Measurements from ENCODE around the gene GLTP. TPM values are rescaled to one million over a fixed set of nuclear protein-coding genes. Genes with fewer than 3 reads are reported as not detected.
"Not testable (repeated sequence)": the region's sequence is repeated elsewhere in the genome, so short reads cannot be mapped to it uniquely, and the experiment has no call there.

The GLTP gene
- total RNA-seq, 1 donor from 2014 or later, result 51.0 TPM

DNA sequence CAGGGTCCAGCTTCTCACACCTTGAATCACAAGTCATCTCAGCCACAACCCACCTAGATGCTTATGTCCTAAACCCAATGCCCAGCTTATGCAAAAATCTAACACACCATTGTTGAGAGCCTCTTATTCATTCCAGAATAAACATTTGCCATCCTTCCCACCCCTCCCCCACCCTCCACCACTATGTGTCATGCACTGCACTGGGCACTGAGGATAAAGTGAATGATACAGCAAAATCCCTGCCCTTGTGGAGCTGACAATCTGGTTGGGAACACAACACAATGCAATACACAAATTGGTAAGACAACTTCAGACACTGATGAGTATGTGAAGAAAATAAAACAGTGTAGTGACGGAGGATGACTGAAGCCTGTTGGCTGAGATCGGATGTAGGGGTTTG lies 1.4 kb upstream of the GLTP start:
- no peak for ATAC-seq
- no peak for DNase-seq (ENCODE audit: low spot score)
- intact Hi-C loops (cut with DNase I), result loop anchor here (5.0 kb wide), 1 partner anchor 74 kb away; no protein-coding TSS in a partner anchor

DNA sequence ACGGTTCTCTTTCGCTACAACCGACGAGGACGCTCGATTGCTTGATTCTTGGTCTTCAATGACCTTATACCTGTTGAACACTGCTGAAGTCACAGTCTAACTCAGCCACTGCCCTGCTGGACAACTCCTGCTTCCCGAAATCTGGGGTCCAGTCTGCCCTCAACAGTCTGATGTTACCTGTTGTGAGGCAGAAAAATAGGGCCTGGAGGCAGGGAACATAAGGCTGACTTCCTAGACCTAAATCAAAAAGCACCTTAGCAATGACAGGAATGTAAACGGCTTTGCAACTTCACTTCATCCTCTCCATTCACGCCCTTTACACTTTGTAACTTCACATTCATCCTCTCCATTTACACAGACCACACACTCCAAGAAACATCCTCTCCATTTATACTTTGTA lies 597 bp upstream of the GLTP start:
- intact Hi-C loops (cut with DNase I), result loop anchor here (5.0 kb wide), 1 partner anchor 74 kb away; no protein-coding TSS in a partner anchor
- ATAC-seq, result no peak

DNA sequence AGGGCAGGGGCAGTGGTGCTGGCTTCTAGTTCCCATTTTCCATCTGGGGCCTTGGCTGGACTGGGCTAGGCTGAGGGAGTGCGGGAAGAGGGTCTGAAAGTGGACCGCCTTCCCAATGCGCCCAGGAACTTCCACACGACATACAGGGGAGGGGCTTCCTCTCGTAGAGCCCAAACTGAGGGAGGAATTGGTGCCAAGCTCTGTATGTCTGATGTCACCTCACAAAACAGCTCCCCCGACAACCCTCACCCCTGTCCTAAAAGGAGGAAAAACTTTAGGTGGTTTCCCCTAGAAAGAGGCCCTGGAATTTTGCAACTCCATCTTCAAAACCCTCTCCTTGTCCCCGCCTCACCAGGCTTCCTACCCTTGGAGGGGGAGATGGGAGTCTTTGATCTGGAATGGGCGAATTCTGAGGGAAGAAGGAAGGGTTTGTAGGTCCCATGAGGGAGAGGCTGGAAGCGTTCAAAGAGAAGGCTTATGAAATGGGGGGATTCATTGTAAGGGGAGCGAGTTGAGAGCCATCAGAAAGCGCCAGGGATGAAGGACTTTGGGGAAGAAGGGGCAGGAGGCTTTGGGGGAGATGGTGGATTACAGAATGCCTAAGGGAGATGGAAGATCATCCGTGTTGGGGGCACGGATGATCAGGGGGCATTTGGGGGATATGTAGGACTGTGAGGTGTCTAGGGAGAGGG lies 844 bp downstream of the GLTP start:
- intact Hi-C loops (cut with DNase I), result loop anchor here (5.0 kb wide), 1 partner anchor 72 kb away; no protein-coding TSS in a partner anchor
- no peak for DNase-seq (ENCODE audit: low spot score)
- ATAC-seq, result peak; percentile 36

More for the DNA sequence above, 597 bp upstream of the GLTP start:
- no peak for DNase-seq (ENCODE audit: low spot score)

DNA sequence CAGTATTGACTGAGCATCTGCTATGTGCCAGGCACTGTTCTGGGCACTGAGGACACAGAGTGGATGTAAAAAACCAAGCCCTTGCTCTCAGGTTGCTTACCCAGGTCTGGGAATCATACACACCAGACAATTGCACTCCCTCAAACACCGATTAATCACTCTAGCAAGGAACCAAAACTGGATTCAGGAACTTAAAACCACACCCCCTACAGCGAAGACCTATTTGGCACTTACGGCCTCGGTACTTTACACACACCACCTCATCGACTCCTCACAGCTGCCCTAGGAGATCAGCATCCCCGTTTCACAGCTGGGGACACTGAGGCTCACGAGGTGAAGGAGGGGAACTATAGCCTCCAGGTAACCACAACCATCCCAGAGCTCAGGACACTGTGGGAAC lies 1.6 kb downstream of the GLTP start:
- intact Hi-C loops (cut with DNase I), result no loop called here
- ATAC-seq (no peak), DNase-seq (ENCODE audit: low spot score) (no peak)

DNA sequence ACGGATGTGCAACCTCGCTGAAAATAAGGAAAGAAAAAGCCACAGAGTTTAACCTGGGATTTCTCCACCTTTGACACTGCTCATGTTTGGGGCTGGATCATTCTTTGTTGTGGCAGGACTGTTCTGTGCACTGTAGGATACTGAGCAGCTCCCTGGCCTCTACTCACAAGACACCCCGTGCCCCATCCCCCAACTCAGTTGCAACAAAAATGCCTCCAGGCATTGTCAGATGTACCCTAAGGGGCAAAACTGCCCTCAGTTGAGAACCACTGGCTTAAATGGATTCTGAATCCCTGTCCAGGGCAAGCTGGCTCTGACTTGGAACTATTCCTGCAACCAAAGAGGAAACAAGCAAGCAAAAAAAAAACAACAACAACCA lies 2.1 kb downstream of the GLTP start:
- DNase-seq (ENCODE audit: low spot score) (no peak), ATAC-seq (no peak)
- intact Hi-C loops (cut with DNase I), result no loop called here

DNA sequence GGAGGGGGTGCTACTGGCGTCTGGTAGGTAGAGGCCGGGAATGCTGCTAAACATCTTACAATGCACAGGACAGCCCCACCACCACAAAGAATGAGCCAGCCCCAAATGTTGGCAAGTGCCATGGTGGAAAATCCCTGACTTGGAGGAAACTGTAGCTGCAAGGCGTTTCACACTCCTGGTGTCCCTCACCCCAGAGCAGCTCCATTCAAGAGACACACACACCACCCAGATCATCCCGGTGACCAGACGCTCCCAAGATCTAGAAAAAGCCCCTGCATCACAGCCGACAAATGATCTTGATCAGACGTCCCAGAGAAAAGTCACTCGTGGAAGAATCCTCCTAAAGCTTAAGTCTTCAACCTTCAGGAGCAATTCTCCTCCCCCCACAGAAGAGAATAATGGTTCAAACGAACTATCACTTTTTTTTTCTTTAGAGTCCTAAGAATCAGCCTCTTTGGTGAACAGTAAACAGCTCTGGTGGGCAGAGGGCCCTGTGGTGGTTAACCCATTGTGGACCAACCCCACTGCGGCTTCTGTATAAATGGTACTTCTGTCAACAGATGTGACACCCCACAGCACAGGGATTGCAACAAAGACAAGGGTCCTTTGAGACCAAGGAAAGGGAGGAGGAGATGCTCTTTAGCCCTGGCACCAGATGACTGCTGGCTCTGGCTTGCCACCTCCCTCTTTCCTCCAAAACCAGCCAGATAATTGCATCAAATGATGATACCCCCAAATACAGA lies 2.7 kb downstream of the GLTP start:
- no peak for ATAC-seq
- DNase-seq (ENCODE audit: low spot score), result no peak
- intact Hi-C loops (cut with DNase I), result no loop called here

DNA sequence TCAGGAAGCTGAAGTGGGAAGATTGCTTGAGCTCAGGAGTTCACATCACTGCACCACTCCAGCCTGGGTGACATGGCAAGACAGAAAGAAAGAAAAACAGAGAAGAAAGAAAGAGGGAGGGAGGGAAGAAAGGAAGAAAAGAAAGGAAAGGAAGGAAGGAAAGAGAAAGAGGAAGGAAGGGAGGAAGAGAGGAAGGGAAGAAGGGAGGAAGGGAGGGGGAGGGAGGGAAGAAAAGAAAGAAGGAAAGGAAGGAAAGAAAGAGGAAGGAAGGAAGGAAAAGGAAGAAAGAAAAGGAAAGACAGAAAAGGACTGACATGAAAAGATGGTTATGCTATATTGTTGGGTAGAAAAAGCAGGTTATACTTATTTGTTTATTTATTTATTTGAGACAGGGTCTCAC lies 3.9 kb downstream of the GLTP start:
- ATAC-seq, result no peak
- DNase-seq (ENCODE audit: low spot score), result no peak
- intact Hi-C loops (cut with DNase I), result no loop called here

DNA sequence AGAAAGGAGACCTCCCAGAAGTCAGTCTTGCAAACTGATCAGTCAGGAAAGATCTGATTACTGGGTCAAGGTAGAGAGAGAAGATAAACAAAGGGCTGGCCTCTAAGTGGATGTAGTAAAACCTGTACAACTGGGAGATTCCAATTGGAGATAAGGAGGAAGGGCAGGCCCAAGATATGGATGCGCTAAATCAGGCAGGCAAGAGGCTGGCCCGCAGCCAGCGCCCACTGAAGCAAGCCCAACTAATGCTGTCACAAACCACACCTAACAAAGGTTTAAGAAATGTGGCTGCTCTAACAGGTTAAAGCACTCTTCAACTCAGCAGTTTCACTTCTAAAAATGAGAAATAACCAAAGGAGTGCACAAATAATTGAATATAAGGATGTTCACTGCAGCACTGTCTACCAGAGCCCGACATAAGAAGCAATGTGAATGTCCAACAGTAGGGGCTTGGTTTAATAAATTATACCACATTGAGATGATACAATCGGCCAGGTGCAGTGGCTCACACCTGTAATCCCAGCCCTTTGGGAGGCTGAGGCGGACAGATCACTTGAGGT lies 4.7 kb downstream of the GLTP start:
- intact Hi-C loops (cut with DNase I), result no loop called here

DNA sequence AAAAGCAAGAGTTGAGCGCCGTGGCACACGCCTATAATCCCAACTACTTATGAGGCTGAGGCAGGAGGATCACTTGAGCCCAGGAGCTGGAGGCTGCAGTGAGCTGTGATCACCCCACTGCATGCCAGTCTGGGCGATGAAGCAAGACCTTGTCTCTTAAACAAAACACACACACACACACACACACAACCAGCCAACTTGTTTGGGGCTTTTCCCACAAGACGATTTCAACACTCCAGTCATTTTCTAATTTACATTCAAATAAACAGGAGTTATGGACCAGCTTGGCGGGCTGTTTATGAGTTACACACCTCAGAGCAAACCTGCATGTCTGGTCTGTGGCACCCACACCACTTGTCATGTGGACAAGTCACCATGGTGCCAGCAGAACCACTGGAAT lies 6.7 kb downstream of the GLTP start:
- intact Hi-C loops (cut with DNase I), result no loop called here
- ATAC-seq (no peak), DNase-seq (ENCODE audit: low spot score) (no peak)

More for the DNA sequence above, 4.7 kb downstream of the GLTP start:
- no peak for ATAC-seq
- DNase-seq (ENCODE audit: low spot score), result no peak

DNA sequence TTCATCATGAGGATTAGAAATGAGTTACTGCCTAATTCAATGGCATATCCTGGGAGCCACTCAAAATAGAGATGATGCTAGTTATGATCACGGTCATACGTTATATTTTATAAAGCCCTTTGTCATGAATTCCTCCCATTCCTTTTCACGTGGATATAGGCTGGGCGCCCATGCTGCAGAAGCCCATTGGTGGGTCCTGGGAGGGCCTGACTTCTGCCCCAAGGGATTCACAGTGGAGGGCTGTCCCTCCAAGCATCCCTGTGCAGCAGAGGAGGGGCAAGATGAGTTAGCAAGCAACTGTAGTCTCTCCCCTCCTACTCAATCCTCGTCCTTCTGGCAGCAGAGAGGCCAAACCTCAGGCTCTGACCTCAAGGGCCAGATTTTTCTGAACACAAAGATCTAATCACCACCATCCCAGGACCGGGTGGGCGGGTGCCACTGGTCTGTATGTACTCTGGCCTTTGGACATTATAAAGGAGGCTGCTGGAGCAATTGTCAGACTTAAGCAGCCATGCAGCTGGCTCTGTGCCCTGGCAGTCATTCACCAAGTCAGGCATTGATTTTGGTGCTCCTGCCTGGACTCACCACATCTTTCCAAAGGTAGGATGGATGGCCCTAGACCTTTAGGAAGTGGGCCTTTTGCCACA lies 8.6 kb downstream of the GLTP start:
- peak; percentile 57 for ATAC-seq
- DNase-seq (ENCODE audit: low spot score), result no peak
- intact Hi-C loops (cut with DNase I), result no loop called here

DNA sequence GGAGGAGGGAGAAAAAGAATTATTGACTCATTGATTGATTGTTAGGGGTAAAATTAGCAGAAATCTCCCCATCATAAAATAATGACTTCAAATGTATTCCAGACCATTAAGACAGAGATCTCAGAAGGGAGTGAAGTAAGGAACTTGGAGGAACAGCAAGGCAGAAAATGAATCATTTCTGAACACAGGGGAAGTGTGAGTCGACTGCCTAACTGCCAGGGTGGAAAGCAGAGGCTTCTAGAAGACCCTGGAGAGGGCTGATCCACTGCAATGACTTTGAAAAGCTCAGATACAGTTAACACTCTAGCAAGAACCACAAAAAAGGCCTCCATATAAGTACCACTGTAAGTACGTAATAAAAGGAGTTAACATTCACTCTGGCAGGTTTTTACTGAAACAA lies 9.7 kb downstream of the GLTP start:
- ATAC-seq (no peak), DNase-seq (ENCODE audit: low spot score) (no peak)
- intact Hi-C loops (cut with DNase I), result no loop called here

DNA sequence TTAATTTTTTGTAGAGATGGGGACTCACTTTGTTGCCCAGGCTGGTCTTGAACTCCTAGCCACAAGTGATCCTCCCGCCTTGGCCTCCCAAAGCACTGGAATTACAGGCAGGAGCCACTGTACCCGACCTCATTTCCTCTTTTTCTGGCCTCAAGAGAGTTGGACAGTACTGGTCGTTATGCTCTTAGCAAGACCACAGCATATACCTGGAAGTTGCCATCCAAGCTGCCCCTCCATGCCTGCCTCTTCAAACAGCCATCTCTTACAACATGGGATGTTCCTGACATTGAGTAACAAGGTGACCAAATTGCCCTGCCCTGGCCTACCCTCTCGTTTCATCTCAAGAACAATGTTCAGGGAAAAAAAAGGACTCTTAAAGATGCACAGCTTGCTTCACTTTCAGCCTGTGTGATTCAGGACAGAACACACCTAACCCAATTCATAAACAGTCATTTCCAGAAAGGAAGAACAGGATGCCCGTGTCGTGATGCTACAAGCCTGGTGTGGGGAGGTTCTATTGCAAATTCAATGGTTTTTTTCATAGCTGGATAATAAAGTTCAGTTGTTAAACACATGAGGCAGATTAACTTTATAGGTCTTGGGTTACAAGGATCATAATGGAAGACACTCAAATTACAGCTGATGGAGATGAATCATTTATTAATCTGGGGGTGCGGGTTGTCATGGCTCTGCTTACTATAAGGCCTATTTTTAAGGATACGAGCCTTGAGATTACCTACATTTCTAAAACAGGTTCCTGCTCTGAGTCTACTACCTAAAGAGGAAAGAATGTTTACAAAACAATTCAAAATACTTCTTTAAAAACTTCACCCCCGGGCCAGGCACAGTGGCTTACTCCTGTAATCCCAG lies 11.9 kb downstream of the GLTP start:
- ATAC-seq (no peak), DNase-seq (ENCODE audit: low spot score) (no peak)
- intact Hi-C loops (cut with DNase I), result no loop called here

DNA sequence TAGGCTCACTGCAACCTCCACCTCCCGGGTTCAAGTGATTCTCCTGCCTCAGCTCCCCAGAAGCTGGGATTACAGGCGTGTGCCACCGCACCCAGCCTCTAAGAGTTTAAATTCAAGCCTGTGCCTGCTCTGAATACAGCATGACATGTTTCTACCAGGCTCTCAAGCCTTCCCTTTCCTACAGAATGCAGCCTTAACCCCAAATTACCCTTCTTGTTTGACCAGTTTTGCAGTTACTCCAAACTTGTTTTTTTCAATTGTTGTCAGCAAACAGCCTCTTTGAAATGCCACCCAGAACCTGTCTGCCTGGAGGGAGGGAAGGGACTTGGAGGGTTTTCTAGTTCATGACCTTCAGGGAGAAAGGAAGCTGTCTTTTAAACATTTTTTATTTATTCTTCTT lies 15.4 kb downstream of the GLTP start:
- ATAC-seq, result no peak
- intact Hi-C loops (cut with DNase I), result no loop called here
- no peak for DNase-seq (ENCODE audit: low spot score)

DNA sequence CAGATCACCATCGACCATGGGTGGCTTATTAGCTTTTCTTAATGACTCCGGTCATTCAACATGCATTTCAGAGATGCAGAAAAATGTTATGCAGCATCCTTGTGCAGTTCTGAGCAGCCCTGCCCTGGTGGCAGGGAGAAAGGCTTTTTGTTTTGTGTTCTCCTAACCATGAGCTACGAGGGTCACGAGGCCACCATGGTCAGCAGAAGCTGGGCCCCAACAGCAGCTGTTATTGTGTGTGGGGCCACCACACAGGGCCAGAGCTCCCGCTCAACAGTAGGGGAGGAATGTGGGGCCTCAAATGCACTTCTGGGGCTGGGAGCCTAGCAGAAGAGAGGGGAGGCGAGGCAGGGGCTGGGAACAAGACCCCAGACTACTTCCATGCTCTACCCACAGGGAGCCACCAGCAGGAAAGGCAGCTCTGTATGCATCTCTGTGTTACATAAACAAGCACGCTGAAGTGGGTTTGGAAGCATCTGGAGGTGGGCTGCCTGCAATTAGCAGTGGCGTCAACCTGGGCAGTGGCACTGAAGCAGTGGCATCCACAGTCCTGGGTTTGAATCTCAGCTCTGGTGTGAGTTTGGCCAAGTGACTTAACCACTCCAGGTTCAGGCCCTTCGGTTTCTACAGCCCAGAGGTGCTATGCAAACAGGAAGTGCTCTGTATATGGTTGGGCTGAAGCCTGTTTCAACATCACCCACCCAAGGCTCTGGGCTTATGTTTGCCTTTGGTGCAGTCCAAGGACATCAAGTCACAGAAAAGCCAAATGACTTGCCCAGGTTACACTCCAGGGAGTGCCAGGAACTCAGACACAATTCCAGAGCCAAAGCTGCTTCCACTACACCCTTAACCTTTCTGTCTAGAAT lies 16.3 kb downstream of the GLTP start:
- DNase-seq (ENCODE audit: low spot score), result no peak
- ATAC-seq, result peak; percentile 83
- intact Hi-C loops (cut with DNase I), result no loop called here

DNA sequence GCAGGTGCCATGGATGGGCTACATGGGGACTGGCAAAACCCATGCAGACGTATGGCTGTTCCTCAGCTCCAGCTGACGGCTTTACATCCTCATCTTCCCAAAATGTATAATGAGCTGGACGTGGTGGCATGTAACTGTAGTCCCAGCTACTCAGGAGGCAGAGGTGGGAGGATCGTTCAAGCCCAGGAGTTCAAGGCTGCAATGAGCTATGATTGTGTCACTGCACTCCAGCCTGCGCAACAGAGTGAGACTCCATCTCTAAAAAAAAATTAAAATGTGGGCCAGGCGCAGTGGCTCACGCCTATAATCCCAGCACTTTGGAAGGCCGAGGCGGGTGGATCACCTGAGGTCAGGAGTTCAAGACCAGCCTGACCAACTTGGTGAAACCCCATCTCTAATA lies 17.9 kb downstream of the GLTP start:
- intact Hi-C loops (cut with DNase I); ATAC-seq; DNase-seq (ENCODE audit: low spot score): not testable (repeated sequence)

DNA sequence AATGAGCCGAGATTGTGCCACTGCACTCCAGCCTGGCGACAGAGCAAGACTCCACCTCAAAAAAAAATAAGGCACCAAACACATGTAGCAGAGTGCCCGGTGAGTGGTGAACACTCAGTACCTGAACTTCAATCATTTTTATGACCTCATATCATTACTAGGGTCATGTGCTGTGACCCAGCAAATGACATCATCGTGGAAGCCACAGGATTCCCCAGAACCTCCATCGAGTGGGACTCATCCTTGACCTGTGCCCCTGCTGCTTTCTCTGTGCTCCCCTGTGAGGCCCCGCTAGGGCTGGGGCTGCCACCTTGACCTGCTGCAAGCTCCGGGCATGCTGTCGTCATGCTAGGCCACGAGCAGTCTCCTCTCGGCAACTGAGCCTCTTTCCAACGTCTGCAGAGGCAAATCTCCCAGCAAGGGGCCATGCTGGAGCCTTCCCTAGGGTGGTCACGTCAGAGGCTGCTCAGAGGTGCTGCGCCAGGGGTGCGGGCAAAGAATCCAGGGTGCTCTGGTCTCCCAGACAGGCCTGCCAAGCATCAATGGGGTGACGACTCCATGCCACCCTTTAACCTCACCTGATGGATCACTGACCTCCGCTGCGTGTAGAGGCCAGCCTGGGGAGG lies 18.5 kb downstream of the GLTP start:
- intact Hi-C loops (cut with DNase I), result no loop called here
- no peak for ATAC-seq
- no peak for DNase-seq (ENCODE audit: low spot score)

DNA sequence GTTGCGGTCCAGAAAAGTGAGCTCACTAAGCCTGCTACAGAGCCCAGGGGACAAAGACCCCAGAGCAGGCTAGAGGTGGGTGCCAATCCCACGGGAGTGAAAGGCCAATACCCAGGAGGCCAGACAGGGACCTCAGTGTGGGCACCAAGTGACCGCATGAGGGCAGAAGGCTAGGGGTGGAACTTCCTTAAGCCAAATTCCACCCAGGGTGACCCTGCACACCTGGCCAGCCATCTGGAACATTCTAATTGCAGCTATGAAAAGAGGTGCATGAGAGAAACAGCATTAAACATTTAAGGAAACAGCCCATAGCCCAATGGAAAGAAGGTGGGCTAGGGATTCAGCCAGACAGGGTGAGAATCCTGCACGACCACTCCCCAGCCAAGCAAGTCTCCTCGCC lies 19.4 kb downstream of the GLTP start:
- intact Hi-C loops (cut with DNase I), result no loop called here
- ATAC-seq (no peak), DNase-seq (ENCODE audit: low spot score) (no peak)

DNA sequence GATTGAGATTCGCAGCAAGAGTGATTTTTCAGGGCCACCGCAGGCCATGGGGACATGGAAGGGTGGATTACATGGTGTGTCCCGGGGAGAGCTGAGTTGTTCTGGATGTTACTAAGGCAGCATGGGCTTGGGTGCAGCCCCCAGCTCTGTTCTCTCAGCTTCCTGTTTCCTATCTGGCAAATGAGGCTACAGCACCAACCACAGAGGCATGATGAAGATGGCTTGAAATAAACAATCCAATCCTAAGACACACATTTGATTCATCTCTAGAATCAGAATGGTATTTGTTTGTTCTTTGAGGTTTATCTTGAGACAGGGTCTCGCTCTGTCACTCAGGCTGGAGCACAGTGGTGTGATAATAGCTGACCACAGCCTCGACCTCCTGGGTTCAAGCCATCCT lies 21.6 kb downstream of the GLTP start:
- intact Hi-C loops (cut with DNase I), result no loop called here
- DNase-seq (ENCODE audit: low spot score) (no peak), ATAC-seq (no peak)
